Activated naive CD8-positive, alpha-beta T cell (primary cell): Measurements from ENCODE around the gene VDAC1.
A peak's percentile ranks its signal among the peaks of the same experiment; 100 is the strongest.

Source experiments
- H3K27ac Mint-ChIP-seq: one replicate; pipeline ENCODE4 v1.8.0; 2021; ENCODE audit warnings: mixed read lengths
- H3K27me3 Mint-ChIP-seq: one replicate; pipeline ENCODE4 v1.8.0; 2021; ENCODE audit warnings: mixed read lengths
- H3K36me3 Mint-ChIP-seq: one replicate; pipeline ENCODE4 v1.8.0; 2021; ENCODE audit warnings: mixed read lengths
- H3K4me1 Mint-ChIP-seq: one replicate; pipeline ENCODE4 v1.8.0; 2021; ENCODE audit warnings: low read depth, mixed read lengths
- H3K4me3 Mint-ChIP-seq: one replicate; pipeline ENCODE4 v1.8.0; 2021; ENCODE audit warnings: mild to moderate bottlenecking, mixed read lengths
- H3K9me3 Mint-ChIP-seq: one replicate; pipeline ENCODE4 v1.8.0; 2021; ENCODE audit warnings: low read depth, mixed read lengths

The VDAC1 gene

DNA sequence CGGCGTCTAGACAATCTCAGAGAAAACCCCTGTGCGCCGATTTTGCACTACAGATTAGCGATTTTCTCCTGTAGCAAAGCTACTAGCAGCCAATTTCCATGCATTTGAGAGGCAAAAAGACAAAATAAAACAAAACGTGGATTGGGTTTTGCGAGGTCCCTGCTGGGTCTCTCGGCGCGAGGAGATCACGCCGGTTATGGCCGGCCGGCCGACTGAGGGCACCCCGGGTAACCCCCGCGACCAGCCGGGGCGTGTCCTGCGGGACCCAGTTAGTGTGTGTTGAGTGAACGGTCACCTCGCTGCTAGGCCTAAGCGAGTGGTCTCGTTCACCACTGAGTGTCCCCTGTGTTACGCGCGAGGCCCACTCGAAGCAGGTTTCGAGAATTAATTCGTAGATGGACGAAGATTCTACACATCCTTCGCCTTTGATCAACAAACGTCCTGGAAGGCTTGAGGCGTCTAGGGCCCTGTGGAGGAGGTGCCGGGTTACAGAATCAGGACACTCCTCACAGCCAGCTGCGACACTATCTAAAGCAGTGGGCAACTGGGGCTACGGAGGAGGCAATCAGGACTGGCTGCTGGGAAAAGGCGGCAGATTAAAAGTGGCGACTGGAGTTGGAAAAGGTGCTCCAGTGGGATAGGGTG lies 764 bp upstream of the VDAC1 start:
- no peaks in the 10 kb centered on the region for H3K27me3 Mint-ChIP-seq
- peak overlapping the region; percentile 92 for H3K4me3 Mint-ChIP-seq
- peaks cover 38% of the 10 kb centered on the region for H3K4me1 Mint-ChIP-seq
- H3K9me3 Mint-ChIP-seq, result no peaks in the 10 kb centered on the region
- H3K27ac Mint-ChIP-seq, result peak overlapping the region; percentile 92
- H3K36me3 Mint-ChIP-seq, result peaks cover 6% of the 10 kb centered on the region

DNA sequence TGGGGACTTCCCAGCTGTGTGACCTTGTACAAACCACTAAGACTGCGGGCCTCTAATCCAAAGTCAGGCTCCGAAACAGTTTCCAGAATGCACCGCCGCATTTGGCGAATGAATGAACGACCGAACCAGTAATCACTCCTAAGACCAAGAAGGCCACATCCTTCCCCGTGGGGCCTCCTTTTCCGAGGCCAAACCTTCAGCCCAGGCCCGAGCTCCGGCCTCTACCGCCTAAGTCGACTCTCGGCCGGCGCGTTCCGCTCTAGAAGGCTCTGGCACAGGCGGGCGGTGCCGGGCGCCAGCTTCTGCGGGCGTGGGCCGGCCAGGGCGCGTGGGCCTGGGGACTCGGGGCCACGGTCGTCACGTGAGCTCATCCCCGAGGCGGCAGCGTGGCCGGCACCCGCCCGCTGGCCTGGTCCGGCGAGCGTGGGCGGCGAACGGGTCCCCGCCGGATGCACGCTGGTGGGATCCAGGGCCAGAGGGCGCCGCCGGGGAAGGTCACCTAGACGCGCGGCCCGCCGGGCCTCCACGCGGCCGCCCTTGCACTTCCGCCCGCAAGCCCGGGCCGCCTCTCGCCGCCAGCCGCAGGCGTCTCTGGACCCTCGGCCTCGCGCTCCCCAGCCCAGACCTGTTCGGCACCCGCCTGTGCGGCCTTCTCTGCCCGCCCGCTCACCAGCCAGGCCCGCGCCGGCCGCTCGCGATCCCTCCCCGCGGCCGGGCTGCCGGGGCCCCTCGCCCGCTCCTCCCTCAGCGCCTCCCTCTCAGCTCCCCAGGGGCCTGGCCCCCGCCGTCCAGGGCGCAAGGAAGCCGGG lies 754 bp downstream of the VDAC1 start:
- peak overlapping the region; percentile 98 for H3K27ac Mint-ChIP-seq
- H3K4me3 Mint-ChIP-seq, result peak overlapping the region; percentile 96
- peaks cover 8% of the 10 kb centered on the region for H3K36me3 Mint-ChIP-seq

DNA sequence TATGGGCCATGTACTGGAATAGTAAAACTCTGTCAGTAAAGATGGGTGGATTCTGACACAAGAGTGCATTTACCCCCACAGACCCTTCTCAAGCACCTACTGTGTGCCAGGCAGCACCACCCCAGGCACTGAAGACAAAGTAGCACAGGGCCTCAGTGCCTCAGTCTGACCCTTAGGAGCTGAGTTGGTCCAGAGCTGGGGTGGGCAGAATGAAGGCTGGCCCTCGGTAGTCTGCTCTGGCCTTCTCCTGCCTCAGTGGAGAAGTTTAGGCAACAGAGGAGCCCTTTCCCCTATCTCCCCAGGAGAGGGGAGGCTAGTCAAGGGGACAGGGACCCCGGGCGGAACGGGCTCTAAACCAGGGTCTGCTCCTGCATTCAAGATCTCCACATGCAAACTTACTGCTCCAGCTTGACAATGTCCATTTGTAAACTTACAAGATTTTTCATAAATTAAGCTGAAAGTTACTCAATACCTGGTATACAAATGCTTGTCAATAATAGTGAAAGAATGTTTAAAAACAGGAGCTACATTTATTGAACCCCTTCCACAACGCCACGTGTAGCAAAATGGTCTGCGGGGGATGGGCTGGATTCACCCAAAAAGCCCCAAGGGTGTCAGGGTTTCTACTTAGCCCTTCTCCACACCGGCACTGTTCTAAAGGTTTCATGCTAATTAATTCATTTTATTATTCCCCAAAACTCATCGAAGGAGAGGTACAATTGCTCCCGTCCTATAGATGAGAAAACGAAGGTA lies 1.5 kb downstream of the VDAC1 start:
- peak overlapping the region; percentile 96 for H3K4me3 Mint-ChIP-seq
- H3K27ac Mint-ChIP-seq, result peak overlapping the region; percentile 98
- peaks cover 55% of the 10 kb centered on the region for H3K4me1 Mint-ChIP-seq
- H3K9me3 Mint-ChIP-seq, result no peaks in the 10 kb centered on the region
- H3K36me3 Mint-ChIP-seq, result peaks cover 8% of the 10 kb centered on the region
- no peaks in the 10 kb centered on the region for H3K27me3 Mint-ChIP-seq

More for the DNA sequence above, 754 bp downstream of the VDAC1 start:
- Mint-ChIP-seq H3K27me3 (no peaks in the 10 kb centered on the region), H3K9me3 (no peaks in the 10 kb centered on the region), H3K4me1 (peaks cover 52% of the 10 kb centered on the region)

DNA sequence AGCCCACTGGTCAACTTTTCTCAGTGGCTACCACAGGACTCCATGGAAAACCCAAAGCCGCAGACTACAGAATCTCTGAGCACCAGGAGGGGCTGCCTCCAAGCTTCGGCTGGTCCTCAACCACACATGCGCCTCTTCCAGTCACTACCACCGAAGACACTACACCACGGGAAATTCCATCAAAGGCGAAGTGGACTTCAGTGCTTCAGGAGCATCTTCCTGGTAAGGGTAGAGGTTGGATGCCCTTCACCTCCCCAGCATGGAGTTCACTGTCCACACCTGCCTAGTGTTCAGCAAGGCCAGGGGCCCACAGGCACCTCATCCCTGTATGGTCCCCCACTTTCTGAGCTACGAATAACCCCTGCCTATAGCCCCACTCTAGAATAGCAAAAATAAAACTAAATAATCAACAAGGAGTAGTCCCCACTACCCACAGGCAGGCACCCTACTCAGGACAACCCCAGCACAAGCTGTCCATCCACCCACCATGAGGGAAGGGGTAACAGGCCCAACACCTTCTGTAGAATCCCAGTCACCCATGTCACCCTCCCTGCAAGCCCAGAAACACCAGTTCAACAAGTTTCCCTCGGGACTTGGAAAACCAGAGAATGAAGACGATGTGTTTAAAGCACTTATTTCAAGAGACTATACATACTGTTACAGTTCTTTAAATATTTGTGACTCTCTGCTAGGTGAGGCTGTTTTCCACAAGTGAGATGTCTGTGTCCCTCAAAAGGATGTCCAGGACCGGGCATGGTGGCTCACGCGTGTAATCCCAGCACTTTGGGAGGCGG lies 2.6 kb downstream of the VDAC1 start:
- no peaks in the 10 kb centered on the region for H3K27me3 Mint-ChIP-seq
- no peaks in the 10 kb centered on the region for H3K9me3 Mint-ChIP-seq
- peak overlapping the region; percentile 73 for H3K27ac Mint-ChIP-seq
- H3K4me1 Mint-ChIP-seq, result peaks cover 60% of the 10 kb centered on the region
- peak overlapping the region; percentile 96 for H3K4me3 Mint-ChIP-seq
- H3K36me3 Mint-ChIP-seq, result peaks cover 8% of the 10 kb centered on the region

DNA sequence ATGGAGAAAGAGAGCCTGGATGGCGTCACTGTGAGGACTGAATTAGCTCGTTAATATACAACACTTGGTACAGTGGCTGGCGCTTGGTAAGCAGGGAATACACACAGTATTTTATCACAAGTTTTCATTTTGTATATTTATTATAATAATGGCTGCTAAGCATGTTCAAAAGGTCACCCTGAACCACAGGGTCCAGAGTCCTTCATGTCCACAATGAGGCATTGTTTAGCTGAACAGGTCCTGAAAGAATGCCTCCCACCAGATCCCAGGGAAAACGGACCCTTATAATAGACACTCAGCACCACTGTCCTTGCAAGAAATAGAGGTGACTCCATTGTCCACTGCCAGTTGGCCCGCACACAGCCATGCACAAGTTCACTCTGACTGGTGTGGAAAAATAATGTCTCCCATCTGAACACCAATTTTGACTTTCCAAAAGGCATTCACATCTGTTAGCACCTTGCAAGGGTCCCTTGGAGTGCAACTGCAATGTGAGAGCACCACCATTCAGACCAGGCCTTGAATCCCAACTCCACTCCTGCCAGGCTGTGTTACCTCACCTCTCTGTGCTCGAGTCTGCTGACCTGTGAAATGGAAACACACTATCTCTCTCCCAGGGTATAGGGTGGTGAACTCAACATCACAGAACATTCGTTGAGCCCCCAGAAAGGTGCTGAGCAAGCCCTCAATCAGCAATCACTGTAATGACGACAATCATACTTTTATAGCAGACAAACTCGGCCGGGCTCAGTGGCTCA lies 3.9 kb downstream of the VDAC1 start:
- Mint-ChIP-seq H3K4me3 (peak overlapping the region; percentile 27), H3K27ac (peak overlapping the region; percentile 41)

DNA sequence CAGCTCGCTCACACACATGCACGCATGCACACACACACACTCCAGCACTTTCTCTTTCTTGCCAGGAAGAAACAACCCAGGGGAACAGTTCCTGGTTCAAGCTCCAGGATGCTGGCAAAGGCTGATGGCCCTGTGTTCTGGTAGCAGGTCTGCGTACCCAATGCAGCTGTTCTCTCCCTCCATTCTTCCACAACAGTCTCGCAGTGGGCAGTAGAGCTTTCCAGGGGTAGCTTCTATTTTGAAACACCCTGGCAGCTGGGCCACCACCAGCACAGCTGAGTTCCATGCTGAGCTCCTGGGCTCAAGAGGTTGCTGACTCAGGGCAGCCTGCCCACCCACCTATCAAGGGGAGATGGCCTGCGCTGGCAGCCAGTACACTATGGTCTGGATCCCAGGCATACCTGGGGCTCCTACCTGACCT lies 4.7 kb downstream of the VDAC1 start:
- no peaks in the 10 kb centered on the region for H3K9me3 Mint-ChIP-seq
- H3K4me3 Mint-ChIP-seq, result peak overlapping the region; percentile 47
- H3K27me3 Mint-ChIP-seq, result no peaks in the 10 kb centered on the region
- peak overlapping the region; percentile 41 for H3K27ac Mint-ChIP-seq
- H3K4me1 Mint-ChIP-seq, result peaks cover 70% of the 10 kb centered on the region
- H3K36me3 Mint-ChIP-seq, result peaks cover 8% of the 10 kb centered on the region

More for the DNA sequence above, 3.9 kb downstream of the VDAC1 start:
- H3K4me1 Mint-ChIP-seq, result peaks cover 69% of the 10 kb centered on the region
- H3K36me3 Mint-ChIP-seq, result peaks cover 8% of the 10 kb centered on the region
- H3K27me3 Mint-ChIP-seq, result no peaks in the 10 kb centered on the region
- no peaks in the 10 kb centered on the region for H3K9me3 Mint-ChIP-seq

DNA sequence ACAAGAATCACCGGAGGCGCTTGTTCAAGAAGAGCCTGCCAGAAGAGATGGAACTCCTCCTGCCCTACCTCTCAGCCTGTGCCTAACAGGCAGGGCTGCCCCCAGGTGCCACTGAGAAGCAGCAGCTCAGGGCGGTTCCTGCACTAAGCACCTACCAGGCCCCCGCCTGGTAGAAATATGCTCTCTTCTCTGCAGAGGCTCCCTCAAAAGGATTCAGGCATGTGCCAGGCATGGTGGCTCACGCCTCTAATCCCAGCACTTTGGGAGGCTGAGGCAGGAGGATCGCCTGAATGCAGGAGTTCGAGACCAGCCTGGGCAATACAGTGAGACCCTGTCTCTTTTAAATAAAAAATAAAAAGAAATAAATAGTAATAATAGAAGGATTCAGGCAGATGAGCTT lies 6.0 kb downstream of the VDAC1 start:
- H3K36me3 Mint-ChIP-seq, result peaks cover 8% of the 10 kb centered on the region

DNA sequence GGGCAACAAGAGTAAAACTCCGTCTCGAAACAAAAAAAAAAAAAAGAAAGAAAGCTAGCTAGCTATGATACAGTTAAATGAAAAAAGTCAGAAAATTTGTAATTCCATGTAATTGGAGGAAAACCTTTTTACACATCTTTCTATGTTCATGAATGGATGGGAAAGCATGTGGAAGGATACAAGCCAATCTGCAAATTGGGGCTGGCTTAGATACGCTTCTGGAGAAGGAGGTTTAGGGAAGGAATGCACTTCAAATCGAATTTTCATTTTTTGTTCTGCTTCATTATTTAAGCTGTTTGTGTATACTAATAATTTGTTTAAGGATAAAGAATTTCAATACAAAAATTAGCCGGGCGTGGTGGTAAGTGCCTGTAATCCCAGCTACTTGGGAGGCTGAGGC lies 6.7 kb downstream of the VDAC1 start:
- H3K4me3 Mint-ChIP-seq, result no peak overlapping the region
- peaks cover 78% of the 10 kb centered on the region for H3K4me1 Mint-ChIP-seq
- peaks cover 6% of the 10 kb centered on the region for H3K36me3 Mint-ChIP-seq
- no peaks in the 10 kb centered on the region for H3K27me3 Mint-ChIP-seq
- H3K9me3 Mint-ChIP-seq, result no peaks in the 10 kb centered on the region
- H3K27ac Mint-ChIP-seq, result no peak overlapping the region

More for the DNA sequence above, 6.0 kb downstream of the VDAC1 start:
- H3K4me3 Mint-ChIP-seq, result no peak overlapping the region
- H3K27ac Mint-ChIP-seq, result no peak overlapping the region
- H3K27me3 Mint-ChIP-seq, result no peaks in the 10 kb centered on the region
- H3K9me3 Mint-ChIP-seq, result no peaks in the 10 kb centered on the region
- H3K4me1 Mint-ChIP-seq, result peaks cover 79% of the 10 kb centered on the region

DNA sequence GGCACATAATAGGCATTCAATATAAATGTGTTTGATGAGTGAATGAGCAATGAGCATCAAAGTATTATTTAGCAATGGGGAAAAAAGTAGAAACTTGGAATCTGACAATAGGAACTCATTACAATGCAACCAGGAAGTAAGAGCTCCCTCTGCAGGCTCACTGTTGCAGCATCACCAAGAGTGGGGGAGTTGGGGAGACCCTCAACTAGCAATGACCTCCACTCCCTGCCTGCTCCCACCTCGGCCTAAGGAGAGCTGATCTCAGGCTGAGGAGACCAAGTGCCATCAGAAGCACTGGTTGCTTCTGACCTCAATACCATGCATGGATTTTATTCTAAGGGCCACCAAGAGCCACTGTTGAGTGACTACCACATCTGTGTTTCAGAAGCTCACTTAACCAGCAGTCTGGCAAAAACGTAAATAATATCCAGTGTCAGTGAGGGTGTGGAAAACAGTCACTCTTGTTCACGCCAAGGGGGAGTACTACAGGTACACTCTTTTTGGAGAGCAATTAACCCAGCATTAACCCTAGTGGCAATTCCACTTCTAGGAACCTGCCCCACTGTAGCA lies 8.0 kb downstream of the VDAC1 start:
- no peaks in the 10 kb centered on the region for H3K9me3 Mint-ChIP-seq
- no peaks in the 10 kb centered on the region for H3K27me3 Mint-ChIP-seq
- peaks cover 71% of the 10 kb centered on the region for H3K4me1 Mint-ChIP-seq
- no peak overlapping the region for H3K4me3 Mint-ChIP-seq
- H3K27ac Mint-ChIP-seq, result no peak overlapping the region
- peaks cover 6% of the 10 kb centered on the region for H3K36me3 Mint-ChIP-seq

DNA sequence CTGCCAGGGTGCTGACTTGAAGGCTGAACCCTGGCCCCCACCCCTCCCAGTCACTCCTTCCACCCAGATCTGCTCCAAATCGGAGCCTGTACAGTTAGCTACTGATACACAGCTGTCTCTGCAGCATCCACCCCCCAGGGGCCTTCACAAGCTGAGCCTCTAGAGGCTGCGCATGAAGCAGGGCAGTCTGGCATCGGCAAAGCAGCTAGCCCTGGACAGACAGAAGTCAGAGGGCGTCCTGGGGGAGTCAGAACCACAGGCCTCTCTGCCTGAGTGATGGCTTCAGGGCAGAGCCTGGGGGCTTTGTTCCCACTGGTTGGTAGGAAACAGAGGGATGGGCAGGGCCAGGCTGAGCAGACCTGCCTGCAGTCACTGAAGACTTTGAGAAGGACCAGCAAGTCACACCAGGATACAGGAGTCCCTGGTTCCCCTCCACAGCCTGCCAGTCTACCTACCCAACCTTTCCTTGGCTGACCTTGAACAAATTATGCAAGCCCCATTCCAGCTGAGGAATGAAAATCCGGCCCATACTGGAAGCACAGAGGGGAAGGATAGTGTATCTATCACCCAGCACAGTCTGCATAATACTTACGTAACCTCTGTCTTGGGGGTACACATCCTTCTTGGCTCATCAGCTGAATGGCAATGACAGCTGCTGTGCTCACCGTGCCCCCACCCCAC lies 8.8 kb downstream of the VDAC1 start:
- H3K4me3 Mint-ChIP-seq, result no peak overlapping the region
- no peaks in the 10 kb centered on the region for H3K9me3 Mint-ChIP-seq
- H3K4me1 Mint-ChIP-seq, result peaks cover 66% of the 10 kb centered on the region
- H3K27me3 Mint-ChIP-seq, result no peaks in the 10 kb centered on the region
- H3K36me3 Mint-ChIP-seq, result peaks cover 5% of the 10 kb centered on the region
- H3K27ac Mint-ChIP-seq, result no peak overlapping the region

DNA sequence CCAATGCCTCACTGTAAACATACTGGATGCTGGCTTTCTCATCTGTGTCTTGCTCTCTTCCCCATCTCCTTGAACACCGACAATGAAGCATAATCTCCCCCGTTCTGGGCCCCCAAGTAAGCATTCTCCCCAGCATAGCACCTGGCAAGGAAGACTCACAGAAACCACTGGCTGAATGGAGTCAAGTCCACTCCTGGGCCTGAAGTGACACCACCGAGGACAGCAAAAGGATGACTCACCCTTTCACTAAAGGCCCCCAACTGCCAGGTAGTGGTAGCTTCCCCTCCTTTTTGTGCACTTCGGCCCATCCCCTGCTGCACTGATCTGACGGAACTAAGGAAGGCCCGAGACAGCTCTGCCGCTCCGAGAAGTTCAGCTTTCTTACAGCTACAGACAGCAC lies 9.4 kb downstream of the VDAC1 start:
- Mint-ChIP-seq H3K4me1 (peaks cover 59% of the 10 kb centered on the region), H3K27ac (peak overlapping the region; percentile 4), H3K9me3 (no peaks in the 10 kb centered on the region), H3K36me3 (peaks cover 2% of the 10 kb centered on the region), H3K4me3 (no peak overlapping the region), H3K27me3 (no peaks in the 10 kb centered on the region)

DNA sequence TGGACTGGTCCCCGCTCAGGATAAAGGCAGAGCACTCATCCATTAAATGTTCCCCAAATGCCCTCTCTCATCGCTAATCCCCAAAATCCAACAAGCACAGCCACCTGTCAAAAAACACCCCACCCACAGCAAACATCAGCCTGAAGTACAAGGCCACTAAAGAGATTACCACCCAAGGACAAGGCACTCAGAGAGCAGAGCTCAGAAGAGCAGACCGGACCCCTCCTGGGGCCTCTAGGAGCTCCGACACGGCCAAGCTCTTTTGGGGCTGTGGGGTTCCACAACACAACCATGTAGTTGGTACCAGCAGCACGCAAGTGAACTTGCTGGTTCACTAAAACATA lies 9.8 kb downstream of the VDAC1 start:
- Mint-ChIP-seq H3K4me1 (peaks cover 55% of the 10 kb centered on the region), H3K27me3 (no peaks in the 10 kb centered on the region), H3K27ac (peak overlapping the region; percentile 5), H3K9me3 (no peaks in the 10 kb centered on the region), H3K4me3 (no peak overlapping the region), H3K36me3 (peaks cover 2% of the 10 kb centered on the region)

DNA sequence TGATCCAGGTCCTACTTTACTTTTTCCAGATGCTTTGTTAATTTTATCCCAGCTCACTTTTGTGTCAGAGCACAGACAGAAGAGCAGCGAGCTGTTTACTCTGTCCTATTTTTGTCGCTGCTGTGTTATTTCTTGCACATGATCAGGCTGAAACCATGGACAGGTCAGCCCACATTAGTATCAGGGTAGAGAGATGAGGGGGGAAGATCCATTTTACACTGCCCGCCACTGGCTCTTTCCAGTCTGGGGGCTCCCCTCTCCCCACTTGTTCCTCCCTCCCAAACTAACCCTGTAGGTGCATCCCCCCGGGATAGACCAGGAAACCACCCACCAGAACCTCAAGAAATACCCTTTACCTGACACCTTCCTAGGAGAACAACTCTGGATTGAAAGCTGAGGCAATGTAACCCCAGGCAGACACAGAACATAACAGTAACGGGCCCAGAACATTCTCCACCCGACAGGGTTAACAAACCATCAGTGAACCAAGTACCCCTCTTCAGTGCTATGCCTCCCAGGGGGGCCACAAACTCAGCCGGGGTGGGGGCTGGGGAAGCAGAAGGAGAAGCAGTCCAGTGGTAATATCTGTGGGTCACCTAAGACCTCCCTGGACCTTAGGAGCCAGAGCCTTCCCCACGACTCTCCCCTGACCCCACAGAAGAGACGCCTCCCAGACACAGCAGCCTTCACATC lies 10.3 kb downstream of the VDAC1 start:
- H3K27ac Mint-ChIP-seq, result peak overlapping the region; percentile 5
- H3K4me1 Mint-ChIP-seq, result peaks cover 50% of the 10 kb centered on the region
- no peak overlapping the region for H3K4me3 Mint-ChIP-seq
- H3K9me3 Mint-ChIP-seq, result no peaks in the 10 kb centered on the region
- H3K36me3 Mint-ChIP-seq, result no peaks in the 10 kb centered on the region
- no peaks in the 10 kb centered on the region for H3K27me3 Mint-ChIP-seq
